Stimulated activated memory B cell treated with anti-CD40 and anti-IgM and Interleukin-4, amounts not matched to agents 10 μg/mL and 1 μg/mL and 100 μg/mL, for 72 hours (primary cell): Measurements from ENCODE around the gene TMEM14A.

Experiments
- ATAC-seq: fragments of 150-1000 bp; cut with Tn5 transposase; 2 replicates; pipeline ENCODE4 v1.10.0; 2021
- H3K27ac Mint-ChIP-seq: one replicate; pipeline ENCODE4 v1.8.0; 2022; ENCODE audit warnings: mild to moderate bottlenecking, mixed read lengths
- H3K27me3 Mint-ChIP-seq: one replicate; pipeline ENCODE4 v1.8.0; 2022; ENCODE audit warnings: mixed read lengths
- H3K36me3 Mint-ChIP-seq: one replicate; pipeline ENCODE4 v1.8.0; 2022; ENCODE audit warnings: mixed read lengths
- H3K4me1 Mint-ChIP-seq: one replicate; pipeline ENCODE4 v1.8.0; 2022; ENCODE audit warnings: mixed read lengths
- H3K4me3 Mint-ChIP-seq: one replicate; pipeline ENCODE4 v1.8.0; 2022; ENCODE audit warnings: mild to moderate bottlenecking, moderate library complexity, mixed read lengths
- H3K9me3 Mint-ChIP-seq: one replicate; pipeline ENCODE4 v1.8.0; 2022; ENCODE audit warnings: mixed read lengths

TMEM14A gene, protein sequence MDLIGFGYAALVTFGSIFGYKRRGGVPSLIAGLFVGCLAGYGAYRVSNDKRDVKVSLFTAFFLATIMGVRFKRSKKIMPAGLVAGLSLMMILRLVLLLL

DNA sequence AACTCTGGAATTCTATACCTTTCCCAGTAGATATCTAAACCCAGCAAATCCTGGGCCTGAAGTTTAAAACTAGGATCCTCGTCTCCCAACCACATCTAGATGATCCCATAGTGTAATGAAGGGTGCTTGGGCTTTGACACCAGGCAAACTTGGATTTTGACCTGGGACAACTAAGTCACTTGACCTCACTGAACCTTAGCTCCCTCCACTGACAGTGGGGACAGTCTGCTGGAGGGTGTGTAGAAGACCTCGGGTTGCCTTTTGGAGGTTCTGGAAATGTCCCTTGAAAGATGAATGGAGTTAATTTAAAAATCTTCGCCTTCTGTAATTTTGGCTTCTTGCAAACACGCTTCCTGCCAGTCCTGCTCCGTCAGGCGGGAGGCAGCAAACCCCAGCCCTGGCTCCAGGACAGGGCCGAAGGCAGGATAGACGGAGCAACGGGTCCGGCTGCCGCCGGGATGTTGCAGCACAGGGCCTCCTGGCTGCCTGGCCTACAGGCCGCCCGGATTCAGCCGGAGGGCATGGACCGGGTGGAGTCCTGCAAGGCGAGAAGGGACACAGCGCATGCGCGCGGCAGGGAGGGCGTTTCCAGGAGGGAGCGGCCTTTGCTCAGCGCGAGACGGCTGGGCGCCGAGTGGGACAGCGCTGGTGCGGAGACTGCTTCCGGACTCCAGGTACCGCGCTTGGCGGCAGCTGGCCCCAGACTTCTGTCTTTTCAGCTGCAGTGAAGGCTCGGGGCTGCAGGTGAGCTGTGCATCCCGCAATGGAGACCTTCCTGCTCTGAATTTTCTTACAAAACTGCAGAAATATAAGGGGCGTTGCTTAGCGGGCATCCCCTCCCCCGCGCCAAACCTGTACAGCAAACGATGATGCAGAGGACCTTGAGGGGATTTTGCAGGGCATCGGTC lies at the start of gene TMEM14A:
TSS of gene TMEM14A (plus strand) at position 612 of the 908 bp plus-strand sequence. CDS start 5,990 bp downstream, outside the sequence.
- Mint-ChIP-seq H3K27me3 (no peaks in the 10 kb centered on the region), H3K4me1 (peaks cover 37% of the 10 kb centered on the region), H3K36me3 (peaks cover 4% of the 10 kb centered on the region), H3K4me3 (peak within 1 kb of the TSS; percentile 93), H3K9me3 (peaks cover 3% of the 10 kb centered on the region), H3K27ac (peak within 1 kb of the TSS; percentile 89)
- ATAC-seq = peak; percentile 99

- H3K27me3 Mint-ChIP-seq = no peaks in the 10 kb centered on the region
- no peak for ATAC-seq
Observed at GRCh38 chr6:52621631-52622030, 49.3 kb upstream of the TMEM14A start.

DNA sequence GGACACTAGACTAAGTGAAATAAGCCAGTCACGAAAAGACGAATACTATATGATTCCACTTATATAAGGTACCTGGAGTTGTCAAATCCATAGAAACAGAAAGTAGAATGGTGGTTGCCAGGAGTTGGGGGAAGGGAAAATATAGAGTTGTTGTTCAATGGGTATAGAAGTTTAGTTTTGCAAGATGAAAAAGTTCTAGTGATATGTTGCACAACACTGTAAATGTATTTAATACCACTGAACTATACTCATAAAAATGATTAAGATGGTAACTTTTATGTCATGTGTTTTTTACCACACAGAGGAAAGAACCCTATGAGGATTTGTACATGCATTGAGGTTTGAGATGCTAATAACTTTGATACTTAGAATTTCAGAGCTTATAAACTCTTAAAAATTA lies 48.1 kb upstream of the TMEM14A start:
- Mint-ChIP-seq H3K36me3 (no peaks in the 10 kb centered on the region), H3K27ac (no peak overlapping the region), H3K4me3 (no peak overlapping the region), H3K9me3 (no peaks in the 10 kb centered on the region), H3K27me3 (no peaks in the 10 kb centered on the region), H3K4me1 (no peaks in the 10 kb centered on the region)
- ATAC-seq = no peak

More at GRCh38 chr6:52621631-52622030, 49.3 kb upstream of the TMEM14A start:
- no peak overlapping the region for H3K27ac Mint-ChIP-seq
- no peaks in the 10 kb centered on the region for H3K36me3 Mint-ChIP-seq
- H3K4me3 Mint-ChIP-seq = no peak overlapping the region
- H3K4me1 Mint-ChIP-seq = no peaks in the 10 kb centered on the region
- no peaks in the 10 kb centered on the region for H3K9me3 Mint-ChIP-seq

- no peaks in the 10 kb centered on the region for H3K27me3 Mint-ChIP-seq
- ATAC-seq = no peak
- H3K9me3 Mint-ChIP-seq = no peaks in the 10 kb centered on the region
- no peak overlapping the region for H3K4me3 Mint-ChIP-seq
- H3K4me1 Mint-ChIP-seq = no peaks in the 10 kb centered on the region
- no peak overlapping the region for H3K27ac Mint-ChIP-seq
- H3K36me3 Mint-ChIP-seq = no peaks in the 10 kb centered on the region
Observed at GRCh38 chr6:52632011-52632410, 38.9 kb upstream of the TMEM14A start.

GRCh38 chr6:52634211-52634610 lies 36.7 kb upstream of the TMEM14A start:
- no peak overlapping the region for H3K27ac Mint-ChIP-seq
- ATAC-seq = no peak
- no peaks in the 10 kb centered on the region for H3K36me3 Mint-ChIP-seq
- no peaks in the 10 kb centered on the region for H3K27me3 Mint-ChIP-seq
- no peaks in the 10 kb centered on the region for H3K4me1 Mint-ChIP-seq
- H3K9me3 Mint-ChIP-seq = no peaks in the 10 kb centered on the region
- H3K4me3 Mint-ChIP-seq = no peak overlapping the region

DNA sequence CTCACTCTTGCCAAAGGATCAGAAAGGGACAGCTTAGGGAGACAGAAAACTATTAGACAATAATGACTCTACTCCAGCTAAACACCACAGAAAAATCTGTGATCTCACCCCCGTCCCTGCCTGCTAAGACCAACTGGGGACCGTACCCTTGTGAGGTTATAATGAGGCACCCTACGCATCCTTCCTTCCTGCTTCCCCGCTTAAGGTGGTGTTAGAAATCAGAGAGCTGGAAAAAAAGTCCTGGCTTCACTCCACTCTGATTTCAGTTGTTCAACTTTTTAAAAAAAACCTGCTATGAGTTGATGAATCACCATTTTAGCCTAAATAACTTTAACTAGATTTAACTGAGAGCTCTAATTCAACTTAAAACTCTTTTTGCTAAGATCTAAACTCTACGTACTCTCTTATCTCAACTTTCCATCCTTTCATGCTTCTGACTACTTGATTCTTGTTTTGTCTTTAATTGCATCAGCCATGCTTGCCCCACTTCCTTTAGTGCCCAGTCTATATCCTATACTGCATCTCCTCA lies 35.8 kb upstream of the TMEM14A start:
- no peak overlapping the region for H3K4me3 Mint-ChIP-seq
- no peak for ATAC-seq
- no peaks in the 10 kb centered on the region for H3K9me3 Mint-ChIP-seq
- H3K36me3 Mint-ChIP-seq = no peaks in the 10 kb centered on the region
- H3K27me3 Mint-ChIP-seq = peaks cover 8% of the 10 kb centered on the region
- no peak overlapping the region for H3K27ac Mint-ChIP-seq
- H3K4me1 Mint-ChIP-seq = no peaks in the 10 kb centered on the region

DNA sequence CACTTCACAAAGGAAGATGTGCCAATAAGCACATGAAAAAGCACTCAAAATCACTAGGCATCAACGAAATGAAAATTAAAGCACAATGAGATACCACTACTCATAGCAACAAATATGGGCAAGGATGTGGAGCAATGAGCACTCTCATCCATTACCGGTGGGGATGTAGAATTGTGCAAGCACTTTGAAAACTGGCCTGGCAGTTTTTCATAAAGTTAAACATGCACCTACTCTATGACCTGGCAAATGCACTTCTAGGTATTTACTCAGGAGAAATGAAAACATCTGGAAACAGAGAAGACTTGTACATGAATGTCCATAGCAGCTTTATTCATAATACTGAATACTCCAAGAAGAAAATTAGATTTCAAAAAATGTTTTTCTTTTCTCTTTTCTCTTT lies 34.1 kb upstream of the TMEM14A start:
- no peak for ATAC-seq
- H3K27ac Mint-ChIP-seq = no peak overlapping the region
- no peak overlapping the region for H3K4me3 Mint-ChIP-seq
- H3K4me1 Mint-ChIP-seq = no peaks in the 10 kb centered on the region
- no peaks in the 10 kb centered on the region for H3K9me3 Mint-ChIP-seq
- no peaks in the 10 kb centered on the region for H3K36me3 Mint-ChIP-seq
- peaks cover 22% of the 10 kb centered on the region for H3K27me3 Mint-ChIP-seq

DNA sequence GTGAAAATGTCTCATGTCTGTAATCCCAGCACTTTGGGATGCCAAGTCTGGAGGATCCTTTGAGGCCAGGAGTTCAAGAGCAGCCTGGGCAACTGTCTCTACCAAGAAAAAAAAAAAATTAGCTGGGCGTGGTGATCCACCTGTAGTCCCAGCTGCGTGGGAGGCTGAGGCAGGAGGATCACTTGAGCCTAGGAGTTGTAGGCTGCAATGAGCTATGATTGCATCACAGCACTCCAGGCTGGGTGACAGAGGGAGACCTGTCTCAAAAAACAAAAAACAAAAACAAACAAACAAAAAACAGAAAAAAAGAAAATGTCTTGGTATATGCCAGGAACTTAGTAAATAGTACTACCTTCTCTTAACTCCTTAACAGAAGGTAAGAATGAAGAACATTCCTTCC lies 31.4 kb upstream of the TMEM14A start:
- peaks cover 31% of the 10 kb centered on the region for H3K27me3 Mint-ChIP-seq
- H3K4me1 Mint-ChIP-seq = no peaks in the 10 kb centered on the region
- H3K27ac Mint-ChIP-seq = no peak overlapping the region
- ATAC-seq = no peak
- H3K36me3 Mint-ChIP-seq = no peaks in the 10 kb centered on the region
- H3K9me3 Mint-ChIP-seq = no peaks in the 10 kb centered on the region
- H3K4me3 Mint-ChIP-seq = no peak overlapping the region

DNA sequence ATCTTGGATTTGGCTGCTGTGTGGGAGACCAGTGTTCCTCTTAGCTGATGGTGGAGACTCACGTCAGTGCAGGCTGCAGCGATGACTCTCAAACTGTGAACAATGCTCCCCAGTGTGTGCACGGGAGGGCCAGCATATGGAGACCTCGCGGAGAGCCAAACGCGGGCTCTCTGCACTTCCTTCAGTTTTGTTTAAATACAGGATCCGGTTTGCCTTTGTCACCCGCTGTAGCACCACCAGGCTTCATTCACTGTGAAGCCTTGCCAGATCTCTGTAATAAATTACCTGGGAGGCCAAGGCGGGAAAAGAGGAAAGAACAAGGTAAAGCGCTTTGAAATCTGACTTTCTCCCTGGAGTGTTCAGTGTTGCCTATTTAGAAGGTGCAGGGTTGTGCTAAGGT lies 30.7 kb upstream of the TMEM14A start:
- Mint-ChIP-seq H3K36me3 (no peaks in the 10 kb centered on the region), H3K27me3 (peaks cover 34% of the 10 kb centered on the region), H3K9me3 (peaks cover under 1% of the 10 kb centered on the region), H3K27ac (no peak overlapping the region), H3K4me3 (no peak overlapping the region), H3K4me1 (no peaks in the 10 kb centered on the region)
- no peak for ATAC-seq

DNA sequence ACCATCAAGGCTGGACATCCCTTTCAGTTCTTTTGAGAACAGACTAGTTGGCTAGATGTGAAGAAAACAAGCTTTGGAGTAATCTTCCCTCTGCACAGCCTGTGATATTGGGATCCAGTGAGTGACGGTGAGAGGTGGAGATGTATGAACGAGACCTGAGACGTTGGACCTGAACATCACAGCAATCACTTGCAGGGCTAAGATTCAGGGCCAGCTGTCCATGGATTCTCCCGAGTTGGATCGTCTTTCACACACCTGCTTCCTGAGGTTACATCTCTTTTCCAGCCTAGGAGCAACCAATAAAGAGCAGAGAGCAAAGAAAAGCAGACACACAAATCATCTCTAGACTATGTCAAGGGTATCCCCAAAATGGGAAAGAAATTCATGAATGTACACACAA lies 30.0 kb upstream of the TMEM14A start:
- Mint-ChIP-seq H3K27me3 (peaks cover 39% of the 10 kb centered on the region), H3K9me3 (peaks cover 2% of the 10 kb centered on the region), H3K36me3 (no peaks in the 10 kb centered on the region), H3K4me1 (no peaks in the 10 kb centered on the region), H3K4me3 (no peak overlapping the region), H3K27ac (no peak overlapping the region)
- no peak for ATAC-seq

DNA sequence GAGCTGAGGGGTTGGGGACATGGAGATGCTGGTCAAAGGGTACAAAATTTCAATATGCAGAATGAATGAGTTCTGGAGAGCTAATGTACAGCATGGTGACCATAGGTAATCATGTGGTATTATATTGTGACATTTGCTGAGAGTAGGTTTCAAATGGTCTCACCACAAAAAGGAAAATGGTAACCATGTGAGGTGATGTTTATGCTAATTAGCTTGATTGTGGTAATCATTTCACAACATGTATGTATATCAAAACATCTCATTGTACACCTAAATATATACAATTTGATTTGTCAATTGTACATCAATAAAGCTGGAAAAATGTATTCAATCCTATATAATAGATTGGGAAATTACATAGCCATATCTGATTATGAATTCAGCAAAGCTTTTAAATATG lies 29.5 kb upstream of the TMEM14A start:
- H3K27me3 Mint-ChIP-seq = peaks cover 39% of the 10 kb centered on the region
- H3K9me3 Mint-ChIP-seq = peaks cover 2% of the 10 kb centered on the region
- no peak for ATAC-seq
- H3K36me3 Mint-ChIP-seq = no peaks in the 10 kb centered on the region
- H3K4me1 Mint-ChIP-seq = no peaks in the 10 kb centered on the region
- no peak overlapping the region for H3K27ac Mint-ChIP-seq
- H3K4me3 Mint-ChIP-seq = no peak overlapping the region

GRCh38 chr6:52641826-52642225 lies 29.1 kb upstream of the TMEM14A start:
- peaks cover 39% of the 10 kb centered on the region for H3K27me3 Mint-ChIP-seq
- no peak for ATAC-seq
- H3K9me3 Mint-ChIP-seq = peaks cover 2% of the 10 kb centered on the region
- no peaks in the 10 kb centered on the region for H3K36me3 Mint-ChIP-seq
- H3K4me3 Mint-ChIP-seq = no peak overlapping the region
- no peaks in the 10 kb centered on the region for H3K4me1 Mint-ChIP-seq
- no peak overlapping the region for H3K27ac Mint-ChIP-seq

- Mint-ChIP-seq H3K27me3 (peaks cover 39% of the 10 kb centered on the region), H3K4me1 (no peaks in the 10 kb centered on the region), H3K4me3 (no peak overlapping the region), H3K36me3 (no peaks in the 10 kb centered on the region), H3K9me3 (peaks cover 2% of the 10 kb centered on the region), H3K27ac (no peak overlapping the region)
- ATAC-seq = no peak
Observed at GRCh38 chr6:52642368-52642767, 28.5 kb upstream of the TMEM14A start.

DNA sequence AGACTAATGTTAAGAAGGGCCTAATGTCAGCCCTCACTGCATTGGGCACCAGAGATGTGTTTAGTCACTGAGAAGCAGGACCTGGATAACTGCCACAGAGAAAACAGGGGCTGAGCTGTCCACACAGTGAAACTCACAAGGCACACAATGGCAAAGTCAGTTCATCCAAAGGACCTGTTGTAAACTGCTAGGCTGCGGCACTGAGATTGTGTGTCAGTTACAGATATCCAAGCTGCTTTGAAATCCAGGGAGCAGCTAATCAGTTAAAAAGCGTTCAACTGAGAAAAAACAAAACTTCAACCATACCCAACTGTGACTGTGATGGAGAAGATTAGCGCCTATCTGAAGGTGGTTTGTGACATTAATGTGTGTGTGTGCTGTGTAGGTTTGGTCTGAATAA lies 27.8 kb upstream of the TMEM14A start:
- Mint-ChIP-seq H3K27ac (no peak overlapping the region), H3K27me3 (peaks cover 39% of the 10 kb centered on the region), H3K4me3 (no peak overlapping the region), H3K9me3 (peaks cover 2% of the 10 kb centered on the region), H3K36me3 (no peaks in the 10 kb centered on the region), H3K4me1 (no peaks in the 10 kb centered on the region)
- ATAC-seq = no peak

DNA sequence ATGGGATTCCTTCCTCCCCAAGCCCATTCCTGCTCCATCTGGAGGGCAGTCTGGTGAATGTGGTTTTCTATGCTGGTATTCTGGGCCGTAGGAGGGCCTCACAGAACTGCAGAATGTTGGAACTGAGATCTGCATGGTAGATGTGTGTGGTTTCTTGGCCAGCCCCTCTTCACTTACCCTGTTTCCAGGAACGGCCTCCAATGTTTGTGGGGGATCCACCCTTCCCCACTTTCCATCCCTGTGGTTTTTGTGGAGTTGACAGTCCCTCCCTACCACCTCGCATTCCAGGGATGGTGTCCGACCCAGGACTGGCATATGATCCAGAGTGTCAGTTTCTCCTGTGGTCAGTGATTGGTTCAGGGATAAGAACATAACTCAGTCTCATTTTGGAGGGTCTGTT lies 26.7 kb upstream of the TMEM14A start:
- H3K9me3 Mint-ChIP-seq = peaks cover 2% of the 10 kb centered on the region
- no peak for ATAC-seq
- no peak overlapping the region for H3K4me3 Mint-ChIP-seq
- H3K27ac Mint-ChIP-seq = no peak overlapping the region
- no peaks in the 10 kb centered on the region for H3K36me3 Mint-ChIP-seq
- peaks cover 39% of the 10 kb centered on the region for H3K27me3 Mint-ChIP-seq
- H3K4me1 Mint-ChIP-seq = no peaks in the 10 kb centered on the region

DNA sequence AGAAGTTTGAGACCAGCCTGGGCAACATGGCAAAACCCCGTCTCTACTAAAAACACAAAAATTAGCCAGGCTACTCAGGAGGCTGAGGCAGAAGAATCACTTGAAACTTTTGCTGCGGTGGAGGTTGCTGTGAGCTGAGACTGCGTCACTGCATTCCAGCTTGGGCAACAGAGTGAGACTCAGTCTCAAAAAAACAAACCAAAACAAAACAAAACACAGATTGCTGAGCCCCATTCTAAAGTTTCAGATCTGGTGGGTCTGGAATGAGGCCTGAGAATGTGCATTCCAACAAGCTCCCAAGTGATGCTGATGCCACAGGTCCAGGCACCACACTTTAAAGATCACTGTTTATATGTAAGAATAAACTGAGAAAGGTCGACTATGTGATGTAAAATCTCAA lies 24.9 kb upstream of the TMEM14A start:
- no peak for ATAC-seq
- peaks cover 22% of the 10 kb centered on the region for H3K27me3 Mint-ChIP-seq
- no peaks in the 10 kb centered on the region for H3K4me1 Mint-ChIP-seq
- peaks cover 2% of the 10 kb centered on the region for H3K9me3 Mint-ChIP-seq
- no peaks in the 10 kb centered on the region for H3K36me3 Mint-ChIP-seq
- H3K27ac Mint-ChIP-seq = no peak overlapping the region
- no peak overlapping the region for H3K4me3 Mint-ChIP-seq
